ENCODE measurements around the gene EPDR1. TPM values are rescaled to one million over a fixed set of nuclear protein-coding genes. Genes with fewer than 3 reads are reported as not detected.

EPDR1 gene
- total RNA-seq: 11.0 and 28.1 TPM in 2 replicates

- no peak for DNase-seq (ENCODE audit: low read depth)
- peak within 1 kb of the TSS; percentile 49 for H3K4me3 ChIP-seq (ENCODE audit: low read depth, low read length)
- TF ChIP-seq, protein P1, sequence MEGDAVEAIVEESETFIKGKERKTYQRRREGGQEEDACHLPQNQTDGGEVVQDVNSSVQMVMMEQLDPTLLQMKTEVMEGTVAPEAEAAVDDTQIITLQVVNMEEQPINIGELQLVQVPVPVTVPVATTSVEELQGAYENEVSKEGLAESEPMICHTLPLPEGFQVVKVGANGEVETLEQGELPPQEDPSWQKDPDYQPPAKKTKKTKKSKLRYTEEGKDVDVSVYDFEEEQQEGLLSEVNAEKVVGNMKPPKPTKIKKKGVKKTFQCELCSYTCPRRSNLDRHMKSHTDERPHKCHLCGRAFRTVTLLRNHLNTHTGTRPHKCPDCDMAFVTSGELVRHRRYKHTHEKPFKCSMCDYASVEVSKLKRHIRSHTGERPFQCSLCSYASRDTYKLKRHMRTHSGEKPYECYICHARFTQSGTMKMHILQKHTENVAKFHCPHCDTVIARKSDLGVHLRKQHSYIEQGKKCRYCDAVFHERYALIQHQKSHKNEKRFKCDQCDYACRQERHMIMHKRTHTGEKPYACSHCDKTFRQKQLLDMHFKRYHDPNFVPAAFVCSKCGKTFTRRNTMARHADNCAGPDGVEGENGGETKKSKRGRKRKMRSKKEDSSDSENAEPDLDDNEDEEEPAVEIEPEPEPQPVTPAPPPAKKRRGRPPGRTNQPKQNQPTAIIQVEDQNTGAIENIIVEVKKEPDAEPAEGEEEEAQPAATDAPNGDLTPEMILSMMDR (IDR thresholded peaks at IDR 0.05; ENCODE audit: insufficient read depth, low read depth, low read length): no peak
Measured at GRCh38 chr7:37920305-37920848, at the start of gene EPDR1. Gene EPDR1, plus strand, starts transcription at chr7:37920640. Its CDS starts 300 bp downstream, at chr7:37920940.

DNA sequence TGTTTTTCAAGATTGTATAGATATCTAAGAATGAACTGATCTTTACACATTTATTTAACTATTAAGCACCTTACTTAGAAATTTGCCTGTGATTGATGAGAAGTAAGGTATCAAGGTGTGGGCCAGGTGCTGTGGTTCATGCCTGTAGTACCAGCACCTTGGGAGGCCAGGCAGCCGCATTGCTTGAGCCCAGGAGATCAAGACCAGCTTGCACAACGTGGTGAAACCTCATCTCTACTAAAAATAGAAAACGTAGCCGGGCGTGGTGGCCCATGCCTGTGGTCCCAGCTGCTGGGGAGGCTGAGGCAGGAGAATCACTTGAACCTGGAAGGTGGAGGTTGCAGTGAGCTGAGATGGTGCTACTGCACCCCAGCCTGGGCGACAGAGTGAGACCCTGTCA, 38.4 kb upstream of the EPDR1 start:
- no peak overlapping the region for H3K4me3 ChIP-seq (ENCODE audit: low read depth, low read length)
- DNase-seq (ENCODE audit: low read depth): no peak
- TF ChIP-seq, protein P1 (IDR thresholded peaks at IDR 0.05; ENCODE audit: insufficient read depth, low read depth, low read length): no peak

- H3K4me3 ChIP-seq (ENCODE audit: low read depth, low read length): no peak overlapping the region
- no peak for DNase-seq (ENCODE audit: low read depth)
- TF ChIP-seq, protein P1 (IDR thresholded peaks at IDR 0.05; ENCODE audit: insufficient read depth, low read depth, low read length): no peak
Measured at GRCh38 chr7:37893359-37893758, 27.1 kb upstream of the EPDR1 start.

- DNase-seq (ENCODE audit: low read depth): no peak
- H3K4me3 ChIP-seq (ENCODE audit: low read depth, low read length): no peak overlapping the region
- TF ChIP-seq, protein P1 (IDR thresholded peaks at IDR 0.05; ENCODE audit: insufficient read depth, low read depth, low read length): no peak
Measured at GRCh38 chr7:37894671-37895070, 25.8 kb upstream of the EPDR1 start.

DNA sequence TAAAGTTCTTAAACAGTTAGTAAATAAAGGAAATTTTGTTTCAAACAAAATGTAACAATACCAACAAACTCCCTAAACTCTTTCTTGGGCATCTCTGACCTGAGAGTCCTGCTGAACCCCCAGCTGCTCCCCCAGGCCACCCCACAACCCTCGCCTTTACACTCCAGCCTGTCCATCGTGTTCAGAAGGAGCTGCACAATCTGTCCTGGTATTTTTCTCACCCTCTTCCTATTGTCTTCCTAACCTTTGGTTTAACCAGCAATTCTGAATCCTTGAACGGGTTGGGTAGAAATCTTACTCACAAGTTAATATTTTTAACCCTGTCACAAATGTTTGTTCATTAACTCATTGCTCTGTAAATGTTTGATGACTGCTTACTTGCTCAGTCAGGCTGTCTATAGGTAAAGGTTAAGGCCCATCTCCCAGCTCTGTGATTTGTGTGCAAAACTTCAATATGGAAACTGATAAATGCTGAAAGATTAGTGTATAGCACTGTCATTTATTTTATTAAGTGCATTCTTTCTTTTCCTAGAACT, 20.7 kb upstream of the EPDR1 start:
- no peak overlapping the region for H3K4me3 ChIP-seq (ENCODE audit: low read depth, low read length)
- DNase-seq (ENCODE audit: low read depth): no peak
- TF ChIP-seq, protein P1 (IDR thresholded peaks at IDR 0.05; ENCODE audit: insufficient read depth, low read depth, low read length): no peak

- H3K4me3 ChIP-seq (ENCODE audit: low read depth, low read length): no peak overlapping the region
- peak; percentile 41 for DNase-seq (ENCODE audit: low read depth)
- TF ChIP-seq, protein P1 (IDR thresholded peaks at IDR 0.05; ENCODE audit: insufficient read depth, low read depth, low read length): peak; percentile 49
Measured at GRCh38 chr7:37901236-37901827, 19.1 kb upstream of the EPDR1 start.

Data from fibroblast of villous mesenchyme (primary cell).